ENCODE results near the gene IFT43.

The IFT43 gene

DNA sequence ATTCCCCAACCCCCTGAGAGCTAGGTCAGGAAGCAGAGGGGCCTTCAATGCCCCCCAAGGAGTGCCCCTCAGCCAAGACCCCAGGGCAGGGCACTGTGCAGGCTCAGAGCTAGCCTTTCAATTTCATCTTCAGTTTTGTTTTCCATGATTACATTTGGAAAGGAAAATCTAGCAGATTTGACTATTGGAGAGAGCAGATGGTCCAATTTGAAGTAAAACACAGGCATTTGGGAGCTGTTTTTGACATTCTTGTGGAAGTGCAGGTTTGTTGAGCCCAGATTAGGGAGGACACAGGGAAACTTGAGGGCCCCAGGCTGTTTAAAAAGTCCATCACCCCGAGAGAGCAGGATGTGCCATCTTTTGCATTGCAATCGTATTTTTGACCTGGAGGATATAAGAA lies 107.5 kb downstream of the IFT43 start:
- DNase-seq: no peak
- in situ Hi-C loops (cut with HindIII; ENCODE audit: low pct_ligation_motif_present, low pct_unique_long_range_greater_than_20kb, low sequenced_read_pairs): no loop called here

DNA sequence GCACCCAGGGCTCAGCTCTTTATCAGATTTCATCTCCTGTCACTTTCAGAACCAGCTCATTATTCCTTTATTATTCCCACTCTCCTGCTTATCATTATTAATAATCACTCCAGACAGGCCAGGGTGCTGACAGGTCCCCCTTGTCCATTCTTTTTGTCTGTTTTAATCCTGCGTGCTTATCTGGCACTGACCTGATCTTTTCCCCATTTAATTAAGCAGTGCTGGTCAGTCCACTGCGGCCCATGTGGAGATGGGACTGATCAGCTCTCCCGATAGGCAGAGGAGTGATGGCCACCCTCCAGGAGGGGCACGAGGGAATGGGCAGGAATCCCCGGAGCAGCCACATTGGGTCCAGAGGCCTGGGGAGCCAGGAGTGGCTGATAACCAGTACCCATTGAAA lies 110.7 kb downstream of the IFT43 start:
- in situ Hi-C loops (cut with HindIII; ENCODE audit: low pct_ligation_motif_present, low pct_unique_long_range_greater_than_20kb, low sequenced_read_pairs): no loop called here
- no peak for DNase-seq

DNA sequence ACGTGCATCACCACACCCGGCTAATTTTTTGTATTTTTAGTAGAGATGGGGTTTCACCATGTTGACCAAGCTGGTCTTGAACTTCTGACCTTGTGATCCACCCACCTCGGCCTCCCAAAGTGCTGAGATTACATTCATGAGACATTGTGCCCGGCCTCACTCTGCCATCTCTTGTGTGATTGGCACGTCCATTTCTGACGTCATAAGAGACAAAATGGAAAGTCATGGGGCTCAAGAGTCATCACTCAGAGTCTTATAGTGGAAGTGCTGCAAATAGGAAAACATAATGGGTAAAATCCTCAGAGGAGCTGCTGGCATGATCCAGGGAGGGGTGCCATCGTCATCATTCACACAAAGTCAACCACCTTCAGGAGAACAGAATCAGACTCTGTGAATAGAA lies 112.0 kb downstream of the IFT43 start:
- DNase-seq: no peak
- in situ Hi-C loops (cut with HindIII; ENCODE audit: low pct_ligation_motif_present, low pct_unique_long_range_greater_than_20kb, low sequenced_read_pairs): no loop called here

DNA sequence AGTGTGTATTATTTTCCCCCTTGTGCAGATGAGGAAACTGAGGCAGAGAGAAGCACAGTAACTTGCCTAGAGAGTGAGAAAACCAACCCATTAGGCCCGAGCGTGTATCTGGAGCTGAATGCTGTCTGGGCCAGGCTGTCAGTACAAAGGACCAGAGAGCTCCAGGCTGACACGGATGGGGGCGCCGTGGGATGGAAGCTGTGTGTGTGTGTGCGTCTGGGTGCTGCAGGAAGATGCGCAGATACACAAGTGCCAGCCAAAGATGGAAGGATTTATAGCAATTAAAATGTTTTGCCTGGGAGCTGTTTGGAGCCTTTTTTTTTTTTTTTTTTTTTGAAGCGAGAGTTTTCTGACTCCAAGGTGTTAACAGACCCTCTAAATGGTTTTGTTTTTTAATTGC lies 112.5 kb downstream of the IFT43 start:
- DNase-seq: no peak

DNA sequence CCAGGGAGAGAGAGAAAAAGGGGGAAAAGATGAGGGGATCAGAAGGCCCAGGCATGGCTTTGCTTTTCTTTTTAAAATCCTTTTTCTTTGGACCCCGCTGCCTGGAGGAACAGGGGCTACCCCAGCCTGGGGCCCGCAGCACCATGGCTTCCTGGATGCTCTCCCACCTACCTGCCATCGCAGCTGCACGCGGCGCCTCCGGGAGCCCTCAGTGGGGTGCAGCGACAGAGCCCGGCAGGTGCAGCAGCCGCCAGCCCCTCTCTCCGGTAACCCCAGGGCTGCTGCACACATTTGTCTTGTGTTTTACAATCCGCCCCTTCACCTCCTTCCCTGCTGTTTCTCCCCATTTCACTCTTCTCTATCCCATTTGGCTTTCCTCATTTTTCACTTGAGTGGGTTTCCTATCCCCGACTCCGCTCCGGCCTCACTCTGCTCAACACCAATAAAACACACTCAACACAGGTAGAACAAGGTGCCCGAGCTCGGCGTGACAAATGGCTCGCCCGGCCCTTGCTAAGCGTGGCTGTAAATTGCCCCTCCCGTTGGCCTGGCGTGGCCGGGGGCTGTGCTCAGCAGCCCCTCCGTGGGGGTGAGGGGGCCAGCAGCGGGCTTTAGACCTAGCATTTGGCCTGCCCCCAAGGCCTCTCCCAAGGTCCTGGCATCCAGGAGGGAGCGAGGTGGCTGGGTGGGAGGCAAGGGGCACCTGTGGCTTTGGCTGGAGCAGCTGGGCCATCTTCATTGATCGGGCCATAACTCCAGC lies 113.5 kb downstream of the IFT43 start:
- in situ Hi-C loops (cut with HindIII; ENCODE audit: low pct_ligation_motif_present, low pct_unique_long_range_greater_than_20kb, low sequenced_read_pairs): no loop called here
- DNase-seq: no peak

More for the DNA sequence above, 112.5 kb downstream of the IFT43 start:
- in situ Hi-C loops (cut with HindIII; ENCODE audit: low pct_ligation_motif_present, low pct_unique_long_range_greater_than_20kb, low sequenced_read_pairs): no loop called here

DNA sequence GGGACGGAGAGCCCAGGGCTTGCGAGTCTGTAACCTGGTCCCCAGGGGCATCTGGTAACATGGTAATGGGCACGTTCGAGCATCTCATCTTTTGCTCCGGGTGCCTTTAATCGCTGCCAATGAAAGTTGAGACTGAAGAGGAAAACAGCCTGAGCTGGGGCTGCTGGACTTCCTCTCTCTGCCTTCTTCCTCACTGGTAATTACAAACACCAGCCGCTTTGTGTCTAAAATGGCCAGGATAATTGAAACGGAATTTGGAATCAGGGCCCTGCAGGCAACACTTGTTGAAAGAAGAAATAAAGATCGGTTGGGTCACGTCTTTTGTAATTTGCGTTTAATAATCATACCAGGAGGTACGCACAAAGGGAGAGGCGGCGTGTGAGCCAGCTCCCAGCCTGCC lies 114.7 kb downstream of the IFT43 start:
- in situ Hi-C loops (cut with HindIII; ENCODE audit: low pct_ligation_motif_present, low pct_unique_long_range_greater_than_20kb, low sequenced_read_pairs): no loop called here
- DNase-seq: no peak

DNA sequence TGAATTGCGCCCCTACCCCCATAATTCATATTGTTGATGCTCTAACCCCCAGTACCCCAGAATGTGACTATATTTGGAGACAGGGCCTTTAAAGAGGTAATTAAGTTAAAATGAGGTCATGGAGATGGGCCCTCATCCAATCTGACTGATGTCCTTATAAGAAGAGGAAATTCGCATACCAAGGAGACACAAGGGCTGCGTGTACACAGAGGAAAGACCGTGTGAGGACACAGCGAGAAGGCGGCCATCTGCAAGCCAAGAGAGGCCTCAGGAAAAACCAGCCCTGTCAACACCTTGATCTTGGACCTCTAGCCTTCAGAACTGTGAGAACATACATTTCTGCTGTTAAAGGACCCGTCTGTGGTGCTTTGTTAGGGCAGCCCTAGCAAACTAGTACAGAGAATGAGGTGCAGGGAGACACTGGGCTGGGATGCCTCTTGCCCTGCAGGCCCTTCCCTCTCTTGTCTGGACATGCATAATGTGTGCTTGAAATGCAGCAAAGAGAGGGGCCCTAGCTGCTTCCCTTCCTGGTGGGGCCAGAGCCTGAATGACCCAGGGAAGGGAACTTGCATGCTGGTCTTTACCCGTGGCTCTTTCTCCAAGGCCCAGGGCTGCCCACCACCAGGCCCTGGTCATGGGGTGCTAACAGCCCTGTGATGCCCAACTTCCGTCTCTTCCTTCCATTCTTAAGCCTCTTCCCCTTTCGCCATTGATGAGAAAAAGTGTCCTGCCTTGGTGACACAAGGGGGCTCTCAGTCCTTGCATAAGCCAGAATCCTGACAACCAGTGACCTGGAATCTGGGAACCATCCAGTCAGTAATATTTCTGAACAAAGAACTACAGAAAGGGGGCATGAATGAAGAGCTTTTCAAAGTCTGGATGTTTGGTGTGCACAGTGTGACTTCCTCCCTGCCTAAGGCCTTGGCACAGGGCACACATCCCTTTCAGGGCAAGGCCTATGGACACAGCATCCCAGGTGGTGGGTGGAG lies 116.1 kb downstream of the IFT43 start:
- DNase-seq: no peak
- in situ Hi-C loops (cut with HindIII; ENCODE audit: low pct_ligation_motif_present, low pct_unique_long_range_greater_than_20kb, low sequenced_read_pairs): no loop called here

DNA sequence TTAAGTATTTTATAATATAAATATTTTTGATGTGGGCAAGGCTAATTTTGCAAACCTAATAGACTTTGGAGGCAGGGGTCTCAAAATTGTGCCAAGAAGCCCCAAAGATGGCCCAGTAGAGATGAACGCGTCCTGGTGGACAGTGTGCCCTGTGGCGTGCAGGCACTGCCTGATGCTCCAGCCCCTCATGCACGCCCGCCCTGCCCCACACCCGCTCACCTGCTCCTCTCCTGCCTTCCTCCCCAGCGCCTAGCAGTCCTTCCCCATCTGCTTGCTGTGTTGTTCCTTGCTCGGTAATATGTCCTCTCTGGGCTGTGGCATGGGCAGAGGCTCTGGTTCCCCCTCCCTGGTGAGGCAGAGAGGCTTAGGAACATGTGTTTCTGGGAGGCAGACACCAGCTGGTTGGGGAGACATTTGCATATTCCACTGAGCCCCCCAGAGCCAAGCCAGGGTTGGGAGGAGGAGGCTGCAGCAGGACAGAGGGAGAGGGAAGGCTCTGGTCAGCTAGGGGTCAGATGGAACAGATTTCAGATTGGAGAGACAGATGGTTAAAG lies 119.3 kb downstream of the IFT43 start:
- in situ Hi-C loops (cut with HindIII; ENCODE audit: low pct_ligation_motif_present, low pct_unique_long_range_greater_than_20kb, low sequenced_read_pairs): no loop called here

DNA sequence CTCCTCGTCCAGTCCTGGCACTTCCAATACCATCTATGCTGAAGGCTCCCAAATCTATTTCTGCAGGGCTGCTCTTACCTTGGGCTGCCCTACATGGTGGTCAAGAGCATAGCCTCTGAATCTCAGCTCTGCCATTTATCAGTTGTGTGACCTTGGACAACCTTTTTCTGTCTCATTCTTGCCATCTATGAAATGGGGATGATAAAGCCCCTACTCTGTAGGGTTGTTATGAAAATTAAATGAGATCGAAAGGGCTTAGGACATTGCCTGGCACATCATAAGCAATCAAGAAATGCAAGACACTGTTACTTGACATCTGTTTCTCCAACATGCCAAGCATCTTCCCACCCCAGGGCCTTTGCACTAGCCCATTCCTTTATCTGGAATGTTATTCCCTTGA lies 120.6 kb downstream of the IFT43 start:
- in situ Hi-C loops (cut with HindIII; ENCODE audit: low pct_ligation_motif_present, low pct_unique_long_range_greater_than_20kb, low sequenced_read_pairs): no loop called here
- no peak for DNase-seq

More for the DNA sequence above, 119.3 kb downstream of the IFT43 start:
- DNase-seq: no peak

DNA sequence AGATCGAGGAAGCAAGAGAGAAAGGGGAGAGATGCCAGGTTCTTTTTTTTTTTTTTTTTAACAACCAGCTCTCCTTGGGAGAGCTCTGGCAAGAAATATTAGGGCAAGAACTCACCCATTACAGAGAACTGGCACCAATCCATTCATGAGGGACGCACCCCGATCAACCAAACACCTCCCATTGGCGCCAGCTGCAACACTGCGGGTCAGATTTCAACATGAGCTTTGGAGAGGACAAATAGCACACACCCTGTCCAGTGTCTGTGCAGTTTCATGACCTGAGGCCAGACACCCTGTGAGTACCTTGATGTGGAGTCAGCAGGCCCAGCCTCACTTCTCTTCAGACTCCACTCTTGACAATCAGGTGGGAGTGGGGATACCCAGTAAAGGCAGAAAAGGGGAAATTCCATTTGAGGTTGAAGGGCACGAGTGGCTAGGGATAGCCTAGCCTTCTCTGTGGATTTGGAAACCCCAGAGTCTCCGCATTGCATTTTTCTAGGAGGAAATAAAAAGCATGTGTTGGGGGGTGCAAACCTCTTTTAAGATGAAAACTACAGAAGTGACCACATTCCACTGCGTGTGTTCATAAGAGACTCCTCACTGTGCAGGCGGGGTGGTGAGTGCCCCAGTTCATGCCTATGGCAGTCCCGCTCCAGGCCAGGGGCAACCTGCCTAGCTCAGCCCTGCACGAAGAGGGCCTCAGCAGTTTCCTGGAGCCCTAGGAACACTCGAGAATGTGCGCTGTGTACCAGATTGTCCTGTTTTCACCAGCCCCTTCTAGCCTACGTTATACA lies 123.7 kb downstream of the IFT43 start:
- in situ Hi-C loops (cut with HindIII; ENCODE audit: low pct_ligation_motif_present, low pct_unique_long_range_greater_than_20kb, low sequenced_read_pairs): no loop called here
- no peak for DNase-seq

DNA sequence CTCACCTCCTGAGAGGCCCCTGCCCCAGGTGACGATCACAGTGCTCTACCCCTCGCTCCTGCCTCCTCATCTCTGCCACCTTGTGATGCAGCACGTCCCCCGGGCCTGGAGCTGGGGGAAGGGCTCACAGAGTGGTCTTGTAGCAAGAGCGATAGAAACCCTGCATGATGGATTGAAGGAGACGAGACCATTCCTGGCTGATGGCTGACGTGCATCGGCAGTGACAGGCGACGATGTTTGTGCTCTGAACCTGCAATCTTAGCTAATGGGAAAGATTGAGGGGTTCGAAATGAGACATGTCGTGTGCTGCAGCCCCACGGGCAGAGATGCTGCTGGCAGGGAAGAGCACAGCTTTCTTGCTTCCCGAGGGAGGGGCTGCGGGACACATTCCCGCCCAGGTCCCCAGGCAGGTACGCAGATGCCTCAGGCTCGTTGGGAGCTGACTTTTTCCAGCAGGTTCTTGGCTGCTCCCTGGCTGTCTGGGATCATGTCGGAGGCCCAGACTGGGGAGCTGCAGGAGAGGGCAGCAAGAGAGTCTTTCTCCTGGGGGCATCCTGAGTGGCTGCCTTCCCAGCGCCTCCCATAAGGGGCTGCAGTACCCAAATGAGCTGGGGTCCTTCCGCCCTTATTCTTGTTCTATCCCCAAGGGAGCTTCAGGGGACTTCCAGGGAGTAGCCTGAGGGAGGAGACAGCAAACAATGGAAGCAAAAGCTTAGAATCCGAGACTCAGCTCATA lies 127.5 kb downstream of the IFT43 start:
- in situ Hi-C loops (cut with HindIII; ENCODE audit: low pct_ligation_motif_present, low pct_unique_long_range_greater_than_20kb, low sequenced_read_pairs): no loop called here
- DNase-seq: no peak

DNA sequence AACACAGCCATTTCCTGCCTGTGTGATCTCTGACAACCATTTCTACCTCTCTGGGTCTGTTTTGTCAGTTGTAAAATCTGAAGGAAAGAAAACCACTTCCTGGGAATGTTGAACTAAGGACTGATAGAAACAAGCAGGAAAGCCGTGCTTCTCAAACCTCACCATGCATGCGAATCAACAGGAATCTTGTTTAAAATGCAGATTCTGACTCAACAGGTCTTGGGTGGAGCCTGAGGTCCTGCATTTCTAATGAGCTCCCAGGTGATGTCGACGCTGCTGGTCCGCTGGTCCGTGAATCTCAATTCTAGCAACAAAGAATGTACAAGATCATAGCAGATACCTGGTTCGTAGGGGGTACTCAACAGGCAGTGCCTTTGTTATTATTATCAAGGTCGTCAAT lies 128.1 kb downstream of the IFT43 start:
- in situ Hi-C loops (cut with HindIII; ENCODE audit: low pct_ligation_motif_present, low pct_unique_long_range_greater_than_20kb, low sequenced_read_pairs): no loop called here
- no peak for DNase-seq

DNA sequence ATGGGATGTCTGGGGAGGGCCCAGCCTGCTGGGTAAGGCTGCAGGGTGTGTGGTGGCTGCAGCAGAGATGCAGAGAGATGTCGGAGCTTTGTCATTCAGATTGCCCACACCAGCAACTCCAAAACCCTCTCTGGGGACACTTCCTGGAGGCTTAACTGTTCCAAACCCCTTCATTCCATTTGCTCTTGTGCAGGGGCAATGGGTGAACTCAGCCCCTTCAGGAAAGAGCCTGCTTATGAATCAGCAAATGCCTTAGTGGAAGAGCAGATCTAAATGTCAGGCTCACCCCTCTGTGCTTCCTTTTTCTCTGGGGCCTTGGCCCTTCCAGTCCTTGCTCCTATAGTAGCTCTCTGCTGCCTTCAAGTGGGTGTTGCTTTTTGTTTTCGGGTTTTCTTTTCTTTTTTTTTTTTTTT lies 129.5 kb downstream of the IFT43 start:
- in situ Hi-C loops (cut with HindIII; ENCODE audit: low pct_ligation_motif_present, low pct_unique_long_range_greater_than_20kb, low sequenced_read_pairs): no loop called here
- no peak for DNase-seq

DNA sequence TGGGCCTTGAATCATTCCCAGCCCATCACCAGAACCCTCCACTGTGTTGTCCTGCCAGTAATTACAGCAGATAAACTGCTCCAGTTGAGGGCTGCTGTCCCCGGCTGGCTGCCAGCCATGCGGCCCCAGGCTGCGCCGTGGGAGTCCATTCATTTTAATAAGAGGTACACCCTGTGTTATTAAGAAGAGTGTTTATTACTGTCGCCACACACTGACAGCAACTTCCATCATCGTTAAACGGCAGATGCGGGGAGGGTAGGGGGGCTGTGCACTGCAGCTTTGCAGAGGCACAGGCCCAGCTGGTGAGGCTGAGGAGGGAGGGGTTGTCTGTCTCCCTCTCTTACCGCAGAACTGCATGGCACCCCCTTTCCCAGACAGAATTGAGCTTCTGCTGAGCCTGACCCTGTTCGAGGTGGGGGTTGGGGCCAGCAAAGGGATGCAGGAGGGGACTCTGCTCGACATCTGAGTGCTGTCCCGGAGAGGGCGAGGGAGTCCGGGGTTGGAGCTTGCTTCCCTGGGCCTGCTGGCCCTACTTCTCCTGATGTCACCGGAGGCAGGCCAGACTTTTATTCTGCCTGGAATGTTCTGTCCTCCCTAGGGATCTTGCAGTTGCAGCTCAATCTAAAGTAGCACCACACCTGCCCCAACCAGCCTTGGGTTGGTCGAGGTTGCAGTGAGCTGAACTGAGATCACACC lies 132.4 kb downstream of the IFT43 start:
- DNase-seq: no peak
- in situ Hi-C loops (cut with HindIII; ENCODE audit: low pct_ligation_motif_present, low pct_unique_long_range_greater_than_20kb, low sequenced_read_pairs): no loop called here

DNA sequence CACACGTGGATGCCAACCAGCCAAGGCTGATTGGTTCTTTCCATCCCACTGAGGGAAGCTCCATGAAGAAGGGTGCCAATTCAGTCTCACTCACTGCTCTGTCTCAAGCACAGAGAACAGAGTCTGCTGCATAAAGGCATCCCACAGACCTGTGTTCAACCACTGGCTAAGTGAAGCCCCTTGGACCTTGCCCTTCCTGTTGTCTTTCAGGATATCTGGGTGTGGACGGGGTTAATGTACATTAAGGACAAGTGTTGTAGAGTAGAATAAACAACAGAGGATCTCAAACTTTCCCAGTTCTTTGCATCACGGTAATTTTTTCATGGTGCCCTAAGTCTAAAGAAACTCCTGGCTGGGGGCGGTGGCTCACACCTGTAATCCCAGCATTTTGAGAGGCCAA lies 133.0 kb downstream of the IFT43 start:
- DNase-seq: no peak
- in situ Hi-C loops (cut with HindIII; ENCODE audit: low pct_ligation_motif_present, low pct_unique_long_range_greater_than_20kb, low sequenced_read_pairs): no loop called here

DNA sequence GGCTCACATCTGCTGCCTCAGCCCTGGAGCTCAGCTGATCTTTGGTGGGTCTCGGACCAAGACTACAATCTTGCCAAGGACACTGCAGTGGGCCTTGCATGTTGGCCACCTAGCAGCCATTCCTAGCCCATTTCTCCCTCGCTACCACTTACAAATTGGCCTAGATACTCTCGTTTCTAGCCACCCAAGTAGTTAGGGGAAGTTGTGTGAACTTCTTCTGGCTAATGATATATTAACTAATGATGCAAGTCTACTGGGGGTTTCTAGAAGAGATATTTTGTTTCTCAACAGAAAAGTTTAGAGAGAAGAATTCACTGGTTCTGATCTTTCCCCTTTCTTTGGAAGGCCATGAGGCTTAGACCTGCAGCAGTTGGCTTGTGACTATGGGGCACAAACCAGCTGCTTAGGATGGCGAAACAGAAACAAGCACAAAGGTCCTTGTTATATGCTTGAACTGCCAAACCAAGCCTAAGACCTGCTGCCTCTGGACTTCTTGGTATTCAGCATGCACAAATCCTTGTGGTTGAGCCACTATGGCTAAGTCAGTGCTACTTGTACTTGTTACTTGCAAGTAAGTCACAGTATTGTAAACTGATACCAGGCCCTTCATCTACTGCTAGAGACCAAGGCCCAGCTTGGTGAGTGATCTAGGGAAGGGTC lies 135.7 kb downstream of the IFT43 start:
- DNase-seq: no peak
- in situ Hi-C loops (cut with HindIII; ENCODE audit: low pct_ligation_motif_present, low pct_unique_long_range_greater_than_20kb, low sequenced_read_pairs): no loop called here

Measured in ACHN (cell line).